Activated CD4-positive, alpha-beta T cell treated with anti-CD3 and anti-CD28 coated beads for 36 hours (primary cell): ENCODE results near the gene LBHD2. TPM values are rescaled to one million over a fixed set of nuclear protein-coding genes. Genes with fewer than 3 reads are reported as not detected.
A peak's percentile ranks its signal among the peaks of the same experiment; 100 is the strongest.

Source experiments
- ATAC-seq: fragments of 200-7000 bp; cut with Tn5 transposase; one replicate; pipeline ENCODE4 v1.10.0; 2021; ENCODE audit warnings: mild to moderate bottlenecking, moderate library complexity
- CTCF ChIA-PET: fragments of 350-600 bp; sonication (Branson Sonifier 250); formaldehyde crosslinking; loops from one replicate; lab custom pipeline; 2021; ENCODE audit warnings: antibody characterized with exemption; lab: Charles Lee
- POLR2A ChIA-PET: fragments of 350-600 bp; sonication (Branson Sonifier 250); formaldehyde crosslinking; loops from one replicate; lab custom pipeline; 2021; ENCODE audit warnings: antibody characterized with exemption, inconsistent platforms; lab: Charles Lee
- DNase-seq: peaks from one replicate; pipeline ENCODE4 v3.0.0-alpha.2; 2020
- H3K27ac Mint-ChIP-seq: one replicate; pipeline ENCODE4 v1.8.0; 2021; ENCODE audit warnings: mixed read lengths
- H3K27me3 Mint-ChIP-seq: one replicate; pipeline ENCODE4 v1.8.0; 2021; ENCODE audit warnings: mixed read lengths
- H3K36me3 Mint-ChIP-seq: one replicate; pipeline ENCODE4 v1.8.0; 2021; ENCODE audit warnings: low read depth, mixed read lengths
- H3K4me1 Mint-ChIP-seq: one replicate; pipeline ENCODE4 v1.8.0; 2021; ENCODE audit warnings: mixed read lengths
- H3K4me3 Mint-ChIP-seq: one replicate; pipeline ENCODE4 v1.8.0; 2021; ENCODE audit warnings: mild to moderate bottlenecking, moderate library complexity, mixed read lengths
- H3K9me3 Mint-ChIP-seq: one replicate; pipeline ENCODE4 v1.8.0; 2021; ENCODE audit warnings: low read depth, mixed read lengths
- intact Hi-C, 2 experiments: fragments of 100-400 bp; cut with DNase I in 1 of 2; cut with micrococcal nuclease in 1 of 2; formaldehyde crosslinking; loops; one replicate each; pipeline versions ENCODE4 v1.14.2 to v1.15.1; 2022 to 2024; cut with DNase I, micrococcal nuclease
- total RNA-seq, 2 experiments: library from RNA; stranded (reverse); gene quantifications; one replicate each; pipeline ENCODE4 v1.2.3, GENCODE V29; 2021

LBHD2 gene
- total RNA-seq, 2 experiments from 2014 or later = not detected

DNA sequence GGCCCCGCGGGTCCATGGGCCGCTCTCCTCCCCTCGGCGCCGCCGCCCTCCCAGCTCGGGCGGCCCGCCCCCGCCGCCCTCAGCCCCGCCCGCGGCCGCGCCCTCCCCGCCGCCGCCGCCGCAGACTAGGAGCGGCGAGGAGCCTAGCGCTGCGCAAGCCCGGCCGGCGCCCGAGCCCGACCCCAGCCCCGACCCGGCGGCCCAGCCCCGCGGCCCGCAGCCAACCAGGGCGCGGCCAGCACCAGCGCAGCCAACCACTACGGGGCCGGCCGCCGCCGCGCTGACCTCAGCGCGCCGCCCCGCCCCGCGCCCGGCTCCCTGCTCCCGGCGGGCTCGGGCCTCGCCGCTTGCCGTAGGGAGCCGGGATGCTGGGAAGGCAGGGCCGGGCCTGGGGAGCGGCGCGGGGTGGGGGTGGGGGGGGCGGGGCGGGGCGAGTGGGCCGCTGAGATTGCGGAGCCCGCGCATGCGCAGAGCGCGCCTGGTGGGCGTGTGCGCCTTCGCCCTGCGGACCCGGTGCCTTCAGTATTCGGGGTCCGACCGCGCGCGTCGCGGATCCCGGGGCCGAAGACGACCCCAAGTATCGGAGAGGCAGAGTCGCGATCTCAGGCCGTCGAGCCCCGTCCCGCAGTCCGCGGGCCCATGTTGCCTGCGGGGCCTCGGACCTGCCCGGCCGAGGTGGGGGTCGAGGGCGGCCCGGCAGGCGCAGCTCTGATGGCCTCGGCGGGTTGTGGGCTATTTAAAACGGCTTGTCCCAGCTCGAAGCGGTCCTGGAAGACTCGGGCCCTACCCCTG is 26.4 kb upstream of the LBHD2 start, which contains the start of gene CDC42BPB:
TSS of gene CDC42BPB (minus strand) at position 178 of the 792 bp plus-strand sequence. CDS start 376 bp downstream, outside the sequence.
- peaks cover 9% of the 10 kb centered on the region for H3K4me1 Mint-ChIP-seq
- H3K36me3 Mint-ChIP-seq = no peaks in the 10 kb centered on the region
- no peak within 1 kb of the TSS for H3K27ac Mint-ChIP-seq
- DNase-seq (peak; percentile 66), ATAC-seq (peak; percentile 92)
- intact Hi-C loops = loop anchor here in 1 of 2 experiments (1.0 kb wide), 2 partner anchors 18 to 465 kb away; partner anchors contain the start of gene RCOR1
- peaks cover 17% of the 10 kb centered on the region for H3K27me3 Mint-ChIP-seq
- POLR2A ChIA-PET = interaction anchor here (0.6 kb wide), 1 partner anchor 10 kb away, joined by 4 read pairs; no protein-coding TSS in a partner anchor
- H3K9me3 Mint-ChIP-seq = no peaks in the 10 kb centered on the region
- H3K4me3 Mint-ChIP-seq = peak within 1 kb of the TSS; percentile 66
- CTCF ChIA-PET = no interaction called here

- ChIA-PET CTCF (no interaction called here), POLR2A (no interaction called here)
- Mint-ChIP-seq H3K36me3 (no peaks in the 10 kb centered on the region), H3K27me3 (peaks cover 17% of the 10 kb centered on the region), H3K4me3 (peak overlapping the region; percentile 26), H3K27ac (no peak overlapping the region), H3K4me1 (peaks cover 9% of the 10 kb centered on the region), H3K9me3 (no peaks in the 10 kb centered on the region)
- no peak for DNase-seq
- ATAC-seq = no peak
- intact Hi-C loops = no loop called here
Measured at GRCh38 chr14:103058164-103059055, 25.6 kb upstream of the LBHD2 start.

- Mint-ChIP-seq H3K36me3 (no peaks in the 10 kb centered on the region), H3K4me1 (peaks cover 9% of the 10 kb centered on the region), H3K9me3 (no peaks in the 10 kb centered on the region), H3K27me3 (peaks cover 22% of the 10 kb centered on the region), H3K4me3 (no peak overlapping the region), H3K27ac (no peak overlapping the region)
- CTCF ChIA-PET = interaction anchor here (0.6 kb wide), 1 partner anchor 34 kb away, joined by 8 read pairs; no protein-coding TSS in a partner anchor
- ATAC-seq = no peak
- POLR2A ChIA-PET = no interaction called here
- DNase-seq = no peak
- intact Hi-C loops = no loop called here
Measured at GRCh38 chr14:103059556-103059955, 24.5 kb upstream of the LBHD2 start.

DNA sequence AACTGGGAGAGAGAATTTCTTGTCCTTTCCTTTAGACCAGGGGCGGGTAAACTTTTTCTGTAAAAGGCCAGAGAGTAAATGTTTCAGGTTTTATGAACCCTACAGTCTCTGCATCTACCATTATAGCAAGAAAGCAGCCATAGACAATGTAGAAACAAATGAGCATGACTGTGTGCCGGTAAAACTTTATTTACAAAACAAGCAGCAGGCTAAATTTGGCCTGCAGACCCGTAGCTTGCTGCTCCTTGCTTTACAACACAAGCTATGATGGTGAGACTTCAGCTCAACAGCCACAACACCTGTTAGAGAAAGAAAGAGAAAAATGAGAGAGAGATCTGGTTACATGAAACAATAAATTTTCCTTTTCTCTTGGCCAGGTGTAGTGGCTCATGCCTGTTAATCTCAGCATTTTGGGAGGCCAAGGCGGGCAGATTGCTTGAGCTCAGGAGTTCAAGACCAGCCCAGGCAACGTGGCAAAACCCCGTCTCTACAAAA is 22.5 kb upstream of the LBHD2 start:
- DNase-seq (no peak), ATAC-seq (no peak)
- Mint-ChIP-seq H3K4me1 (peaks cover 5% of the 10 kb centered on the region), H3K36me3 (no peaks in the 10 kb centered on the region), H3K27ac (no peak overlapping the region), H3K9me3 (no peaks in the 10 kb centered on the region), H3K27me3 (peaks cover 17% of the 10 kb centered on the region), H3K4me3 (no peak overlapping the region)
- intact Hi-C loops = no loop called here
- ChIA-PET CTCF (interaction anchor here (0.6 kb wide), 1 partner anchor 63 kb away, joined by 3 read pairs; no protein-coding TSS in a partner anchor), POLR2A (no interaction called here)

- DNase-seq (no peak), ATAC-seq (no peak)
- Mint-ChIP-seq H3K36me3 (no peaks in the 10 kb centered on the region), H3K9me3 (no peaks in the 10 kb centered on the region), H3K4me3 (no peak overlapping the region), H3K4me1 (no peaks in the 10 kb centered on the region), H3K27ac (no peak overlapping the region), H3K27me3 (peaks cover 10% of the 10 kb centered on the region)
- CTCF ChIA-PET = interaction anchor here (0.8 kb wide), 1 partner anchor 8 kb away, joined by 3 read pairs; no protein-coding TSS in a partner anchor
- intact Hi-C loops = no loop called here
- POLR2A ChIA-PET = no interaction called here
Measured at GRCh38 chr14:103064436-103064835, 19.6 kb upstream of the LBHD2 start.

DNA sequence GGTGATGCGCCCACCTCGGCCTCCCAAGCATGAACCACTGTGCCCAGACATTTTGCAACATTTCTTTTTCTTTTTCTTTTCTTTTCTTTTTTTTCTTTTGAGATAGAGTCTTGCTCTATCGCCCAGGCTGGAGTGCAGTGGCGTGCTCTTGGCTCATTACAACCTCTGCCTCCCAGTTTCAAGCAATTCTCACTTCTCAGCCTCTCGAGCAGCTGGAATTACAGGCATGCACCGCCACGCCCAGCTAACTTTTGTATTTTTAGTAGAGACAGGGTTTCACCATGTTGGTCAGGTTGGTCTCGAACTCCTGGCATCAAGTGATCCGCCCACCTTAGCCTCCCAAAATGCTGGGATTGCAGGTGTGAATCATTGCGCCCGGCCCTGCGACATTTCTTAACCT is 19.0 kb upstream of the LBHD2 start:
- H3K36me3 Mint-ChIP-seq = no peaks in the 10 kb centered on the region
- no peak overlapping the region for H3K27ac Mint-ChIP-seq
- ATAC-seq (no peak), DNase-seq (no peak)
- H3K4me3 Mint-ChIP-seq = no peak overlapping the region
- no peaks in the 10 kb centered on the region for H3K4me1 Mint-ChIP-seq
- H3K9me3 Mint-ChIP-seq = no peaks in the 10 kb centered on the region
- CTCF ChIA-PET = interaction anchor here (0.8 kb wide), 1 partner anchor 8 kb away, joined by 3 read pairs; no protein-coding TSS in a partner anchor
- H3K27me3 Mint-ChIP-seq = peaks cover 13% of the 10 kb centered on the region
- intact Hi-C loops = no loop called here
- POLR2A ChIA-PET = no interaction called here

DNA sequence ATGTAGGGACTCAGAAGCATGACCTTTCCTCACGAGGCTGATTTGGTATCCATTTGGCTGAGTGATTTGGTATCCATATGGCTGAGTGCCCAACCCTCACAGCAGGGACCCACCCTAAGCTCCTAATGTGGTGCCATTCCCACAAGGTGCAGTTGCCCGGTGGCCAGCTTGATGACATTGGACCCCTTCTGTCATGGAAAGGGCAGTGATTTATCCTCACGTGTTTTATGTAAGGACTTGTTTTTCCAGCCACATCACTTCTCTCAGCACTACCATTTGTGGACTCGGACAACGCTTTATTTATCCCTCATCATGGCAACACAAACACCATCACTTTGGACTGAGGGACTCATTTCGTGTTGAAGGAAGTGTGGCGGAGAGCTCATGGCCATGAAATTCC is 18.1 kb upstream of the LBHD2 start:
- no peaks in the 10 kb centered on the region for H3K36me3 Mint-ChIP-seq
- intact Hi-C loops = no loop called here
- H3K27me3 Mint-ChIP-seq = peaks cover 10% of the 10 kb centered on the region
- ATAC-seq (no peak), DNase-seq (no peak)
- ChIA-PET POLR2A (no interaction called here), CTCF (no interaction called here)
- H3K4me1 Mint-ChIP-seq = no peaks in the 10 kb centered on the region
- no peaks in the 10 kb centered on the region for H3K9me3 Mint-ChIP-seq
- H3K27ac Mint-ChIP-seq = no peak overlapping the region
- no peak overlapping the region for H3K4me3 Mint-ChIP-seq

- ATAC-seq (no peak), DNase-seq (no peak)
- no peak overlapping the region for H3K27ac Mint-ChIP-seq
- H3K36me3 Mint-ChIP-seq = no peaks in the 10 kb centered on the region
- peaks cover 10% of the 10 kb centered on the region for H3K27me3 Mint-ChIP-seq
- no peak overlapping the region for H3K4me3 Mint-ChIP-seq
- no peaks in the 10 kb centered on the region for H3K4me1 Mint-ChIP-seq
- ChIA-PET CTCF (no interaction called here), POLR2A (no interaction called here)
- no peaks in the 10 kb centered on the region for H3K9me3 Mint-ChIP-seq
- intact Hi-C loops = no loop called here
Measured at GRCh38 chr14:103066399-103066798, 17.6 kb upstream of the LBHD2 start.

GRCh38 chr14:103067231-103067954 is 16.6 kb upstream of the LBHD2 start:
- H3K4me3 Mint-ChIP-seq = no peak overlapping the region
- H3K36me3 Mint-ChIP-seq = no peaks in the 10 kb centered on the region
- DNase-seq (no peak), ATAC-seq (no peak)
- no peak overlapping the region for H3K27ac Mint-ChIP-seq
- CTCF ChIA-PET = no interaction called here
- H3K27me3 Mint-ChIP-seq = peaks cover 10% of the 10 kb centered on the region
- no peaks in the 10 kb centered on the region for H3K9me3 Mint-ChIP-seq
- POLR2A ChIA-PET = interaction anchor here (0.6 kb wide), 1 partner anchor 10 kb away, joined by 4 read pairs; the partner anchor contains the start of gene CDC42BPB
- H3K4me1 Mint-ChIP-seq = no peaks in the 10 kb centered on the region
- intact Hi-C loops = no loop called here

DNA sequence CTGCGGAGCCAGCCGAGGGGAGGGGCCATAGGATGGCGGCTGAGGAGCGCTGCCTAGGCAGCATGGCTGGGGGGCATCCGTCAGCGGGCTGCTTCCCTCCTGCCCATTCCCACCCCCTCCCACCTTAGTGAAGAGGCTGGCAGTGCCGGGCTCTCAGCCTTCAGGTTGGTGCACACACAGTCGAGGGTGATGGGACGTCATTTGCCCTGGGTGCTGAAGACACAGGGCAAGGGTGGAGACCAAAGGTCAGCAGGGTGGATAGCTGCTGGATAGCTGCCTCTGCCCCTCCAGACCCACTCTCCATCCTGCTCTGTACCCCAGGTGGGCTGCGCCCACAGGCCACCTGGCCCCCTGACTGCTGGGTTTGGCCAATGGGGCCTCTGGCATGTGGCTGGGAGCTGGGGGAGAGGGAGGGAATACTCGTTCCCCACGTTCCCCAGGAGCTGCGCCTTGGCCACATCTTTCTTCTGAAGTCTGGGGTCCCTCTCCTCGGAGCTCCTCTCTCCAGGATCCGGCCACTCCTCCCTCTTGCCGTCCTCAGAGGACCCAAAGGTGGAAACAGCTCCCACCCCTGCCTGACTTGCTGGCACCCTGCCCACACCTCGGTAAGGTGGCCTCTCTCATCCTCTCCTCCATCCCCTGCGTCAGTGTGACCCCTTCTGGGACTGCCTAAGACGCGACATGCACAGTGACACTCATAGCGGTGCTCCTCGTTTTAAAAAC is 15.5 kb upstream of the LBHD2 start:
- no peaks in the 10 kb centered on the region for H3K9me3 Mint-ChIP-seq
- no peaks in the 10 kb centered on the region for H3K36me3 Mint-ChIP-seq
- H3K4me3 Mint-ChIP-seq = no peak overlapping the region
- H3K27ac Mint-ChIP-seq = no peak overlapping the region
- H3K27me3 Mint-ChIP-seq = peaks cover 10% of the 10 kb centered on the region
- ChIA-PET CTCF (no interaction called here), POLR2A (no interaction called here)
- intact Hi-C loops = no loop called here
- DNase-seq = no peak
- no peak for ATAC-seq
- no peaks in the 10 kb centered on the region for H3K4me1 Mint-ChIP-seq
